ENCODE results near the gene DARS1.

Gene DARS1

DNA sequence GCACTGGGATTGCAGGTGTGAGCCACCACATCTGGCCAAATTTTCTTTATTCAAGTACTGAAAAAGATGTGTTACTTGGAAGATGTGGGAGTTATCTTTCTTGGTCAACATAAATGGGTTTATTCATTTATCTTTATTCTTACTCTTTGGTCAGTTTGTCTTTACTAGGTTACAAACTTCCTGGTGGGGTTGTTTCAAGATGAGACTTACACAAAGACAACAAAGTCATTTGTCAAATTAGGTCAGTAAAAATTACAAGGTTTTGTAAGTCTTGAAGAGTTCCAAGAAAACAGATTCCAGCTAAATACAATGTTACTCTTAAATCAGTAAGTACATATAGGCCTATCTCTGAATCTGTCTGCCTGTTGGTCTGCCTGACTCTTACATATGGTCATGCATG is 48.9 kb downstream of the DARS1 start:
- H3K4me3 ChIP-seq: no peak overlapping the region
- peaks cover 55% of the 10 kb centered on the region for H3K9me3 ChIP-seq
- no peak overlapping the region for H3K4me2 ChIP-seq
- no peak overlapping the region for H3K27ac ChIP-seq
- H3K36me3 ChIP-seq: peaks cover 68% of the 10 kb centered on the region
- no peak for TF ChIP-seq Cebpa-rat (IDR thresholded peaks at IDR 0.05)
- no peaks in the 10 kb centered on the region for H3K27me3 ChIP-seq
- H3K4me1 ChIP-seq: peaks cover 41% of the 10 kb centered on the region
- no peak overlapping the region for H3K9ac ChIP-seq
- H4K20me1 ChIP-seq: no peaks in the 10 kb centered on the region

DNA sequence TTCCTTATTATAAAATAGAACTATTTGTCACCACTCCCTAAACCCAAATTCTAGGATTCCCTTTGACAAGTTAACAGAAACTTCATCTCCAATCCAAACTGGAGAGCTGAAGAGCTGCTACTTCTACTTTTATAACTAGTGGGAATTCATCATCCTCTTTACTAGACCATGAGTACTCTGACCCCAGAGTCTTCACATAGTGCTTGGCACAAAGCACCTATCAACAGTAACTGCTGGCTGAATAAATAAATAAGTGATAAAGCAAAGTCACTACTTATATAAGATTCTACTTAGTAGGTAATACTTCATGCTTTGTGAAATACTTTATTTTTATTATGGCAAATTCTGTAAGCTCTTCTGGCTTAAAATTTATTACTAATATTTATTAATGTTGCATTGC is 49.5 kb downstream of the DARS1 start:
- no peak for TF ChIP-seq Cebpa-rat (IDR thresholded peaks at IDR 0.05)

DNA sequence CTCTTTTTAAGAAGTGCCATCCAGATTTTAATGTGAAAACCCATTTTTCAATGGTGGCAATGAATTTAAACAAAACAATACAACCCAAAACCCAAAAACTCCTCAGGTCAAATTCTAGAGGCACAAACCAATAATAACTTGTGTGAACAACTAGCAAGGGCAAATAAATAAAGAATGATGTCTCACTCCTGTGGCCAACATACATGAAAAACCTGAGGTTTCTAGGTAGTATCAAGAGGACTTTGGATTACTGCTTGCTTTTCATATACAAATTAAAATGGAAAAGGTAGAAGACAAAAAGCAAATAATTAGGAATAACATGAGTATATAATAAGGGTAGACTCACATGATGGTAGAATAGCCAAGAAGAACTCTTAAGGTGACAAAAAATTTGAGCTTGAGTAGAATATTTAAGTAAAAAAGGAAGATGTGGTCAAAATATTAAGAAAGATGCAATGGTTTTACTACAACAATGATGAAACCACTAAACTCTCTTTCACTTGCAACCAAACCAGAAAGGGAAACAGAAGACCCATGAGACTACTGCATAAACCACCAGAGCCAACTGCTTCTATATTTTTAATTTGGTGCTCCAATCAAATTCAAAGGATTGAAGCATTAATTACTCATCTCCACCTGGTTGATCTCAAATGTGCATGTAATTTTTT is 53.5 kb downstream of the DARS1 start:
- no peaks in the 10 kb centered on the region for H4K20me1 ChIP-seq
- H3K27me3 ChIP-seq: no peaks in the 10 kb centered on the region
- H3K9ac ChIP-seq: no peak overlapping the region
- H3K4me3 ChIP-seq: peak overlapping the region; percentile 12; the same call in 1 of the 2 replicates
- peak overlapping the region; percentile 66 for H3K4me2 ChIP-seq
- H3K27ac ChIP-seq: peak overlapping the region; percentile 71
- H3K9me3 ChIP-seq: peaks cover 23% of the 10 kb centered on the region
- H3K4me1 ChIP-seq: peaks cover 47% of the 10 kb centered on the region
- peaks cover 77% of the 10 kb centered on the region for H3K36me3 ChIP-seq
- no peak for TF ChIP-seq Cebpa-rat (IDR thresholded peaks at IDR 0.05)

More for the DNA sequence above, 49.5 kb downstream of the DARS1 start:
- Histone ChIP-seq H4K20me1 (no peaks in the 10 kb centered on the region), H3K4me1 (peaks cover 48% of the 10 kb centered on the region), H3K9ac (no peak overlapping the region), H3K27me3 (no peaks in the 10 kb centered on the region), H3K27ac (no peak overlapping the region), H3K4me3 (no peak overlapping the region), H3K9me3 (peaks cover 50% of the 10 kb centered on the region), H3K4me2 (no peak overlapping the region), H3K36me3 (peaks cover 71% of the 10 kb centered on the region)

DNA sequence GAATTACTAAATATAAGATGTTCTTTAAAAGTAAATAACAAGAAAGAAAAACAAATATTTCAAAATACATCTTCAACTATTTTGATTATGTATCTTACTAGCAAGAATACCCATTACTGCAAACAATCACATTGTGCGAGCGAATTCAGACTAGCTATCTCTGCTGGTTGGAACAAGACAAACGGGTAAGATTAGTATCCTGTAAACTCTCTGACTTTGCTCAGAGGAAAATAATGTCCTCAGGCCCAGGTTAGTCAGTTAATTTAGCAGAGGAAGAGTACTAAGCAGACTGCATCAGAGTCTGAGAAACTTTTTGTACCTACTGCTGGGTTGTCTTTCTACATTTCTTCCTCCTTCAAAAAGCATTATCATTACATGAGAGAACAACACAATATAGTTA is 58.8 kb downstream of the DARS1 start:
- H3K4me2 ChIP-seq: no peak overlapping the region
- TF ChIP-seq Cebpa-rat (IDR thresholded peaks at IDR 0.05): no peak
- H3K36me3 ChIP-seq: peaks cover 74% of the 10 kb centered on the region
- H3K27me3 ChIP-seq: no peaks in the 10 kb centered on the region
- H4K20me1 ChIP-seq: no peaks in the 10 kb centered on the region
- no peak overlapping the region for H3K27ac ChIP-seq
- H3K9me3 ChIP-seq: no peaks in the 10 kb centered on the region
- no peak overlapping the region for H3K9ac ChIP-seq
- no peak overlapping the region for H3K4me3 ChIP-seq
- H3K4me1 ChIP-seq: peaks cover 10% of the 10 kb centered on the region

DNA sequence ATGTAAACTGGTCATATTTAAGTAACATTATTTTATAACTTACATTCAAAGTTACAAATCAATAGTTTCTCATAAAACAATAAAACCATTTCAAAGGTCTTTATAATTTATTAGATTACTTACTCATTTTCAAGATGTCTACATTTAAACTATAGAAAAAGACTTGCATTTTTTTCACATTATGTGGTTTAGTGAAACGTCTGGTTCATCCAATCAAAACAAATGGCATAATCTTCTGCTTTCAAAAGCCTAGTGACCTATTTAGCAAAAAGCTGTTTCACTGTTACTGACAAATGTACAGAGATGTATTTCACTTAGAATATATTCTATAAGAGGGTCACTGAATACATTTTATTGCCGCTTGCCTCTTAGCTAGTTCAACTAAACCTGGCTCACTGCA is 59.9 kb downstream of the DARS1 start:
- no peaks in the 10 kb centered on the region for H4K20me1 ChIP-seq
- H3K36me3 ChIP-seq: peaks cover 68% of the 10 kb centered on the region
- no peak overlapping the region for H3K9ac ChIP-seq
- H3K4me1 ChIP-seq: no peaks in the 10 kb centered on the region
- no peaks in the 10 kb centered on the region for H3K27me3 ChIP-seq
- no peak overlapping the region for H3K4me3 ChIP-seq
- no peaks in the 10 kb centered on the region for H3K9me3 ChIP-seq
- H3K27ac ChIP-seq: no peak overlapping the region
- no peak for TF ChIP-seq Cebpa-rat (IDR thresholded peaks at IDR 0.05)
- H3K4me2 ChIP-seq: no peak overlapping the region

DNA sequence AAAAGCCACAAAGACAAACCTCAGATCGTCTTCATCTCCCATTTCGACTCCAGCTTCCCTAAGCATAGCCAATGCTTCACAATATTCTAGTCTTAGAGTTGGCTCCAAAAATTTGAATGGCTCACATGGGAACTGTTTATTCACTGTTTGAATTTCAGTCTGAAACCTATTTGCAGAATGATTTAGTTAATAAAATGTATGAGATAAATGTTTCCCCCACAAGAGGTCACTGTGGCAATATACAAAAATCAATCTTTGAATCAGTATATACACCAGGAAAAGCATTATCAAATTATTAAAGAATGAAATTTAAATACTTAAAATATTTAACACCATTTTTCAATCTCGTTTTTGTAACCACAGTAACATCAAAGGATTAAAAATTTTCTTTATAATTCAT is 69.2 kb downstream of the DARS1 start:
- Histone ChIP-seq H3K36me3 (peaks cover 48% of the 10 kb centered on the region), H3K27me3 (no peaks in the 10 kb centered on the region), H3K27ac (no peak overlapping the region), H4K20me1 (no peaks in the 10 kb centered on the region), H3K4me3 (no peak overlapping the region), H3K4me2 (no peak overlapping the region), H3K9me3 (no peaks in the 10 kb centered on the region), H3K9ac (no peak overlapping the region), H3K4me1 (no peaks in the 10 kb centered on the region)
- TF ChIP-seq Cebpa-rat (IDR thresholded peaks at IDR 0.05): no peak

DNA sequence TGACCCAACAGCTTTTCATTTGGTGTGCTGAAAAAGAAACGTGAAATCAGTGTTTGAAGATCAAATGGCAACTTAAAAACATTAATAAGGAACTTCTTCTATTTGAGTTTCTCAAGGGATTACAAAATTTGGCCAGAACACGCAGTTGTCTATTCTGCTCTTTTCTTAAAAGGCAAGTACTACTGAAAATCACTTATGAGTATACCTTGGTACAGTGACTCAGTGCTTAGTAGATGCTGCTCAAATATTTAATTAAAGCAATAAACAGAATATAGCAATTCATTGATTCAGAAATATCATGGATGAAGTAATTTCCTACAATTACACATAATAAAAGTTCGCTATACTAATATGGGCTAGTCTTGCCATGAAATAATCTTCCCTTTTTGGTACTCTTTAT is 70.9 kb downstream of the DARS1 start:
- Histone ChIP-seq H3K4me2 (no peak overlapping the region), H3K27me3 (no peaks in the 10 kb centered on the region), H3K9me3 (no peaks in the 10 kb centered on the region), H3K9ac (no peak overlapping the region), H3K36me3 (peaks cover 53% of the 10 kb centered on the region), H3K4me3 (no peak overlapping the region), H4K20me1 (no peaks in the 10 kb centered on the region), H3K4me1 (no peaks in the 10 kb centered on the region), H3K27ac (no peak overlapping the region)
- no peak for TF ChIP-seq Cebpa-rat (IDR thresholded peaks at IDR 0.05)

DNA sequence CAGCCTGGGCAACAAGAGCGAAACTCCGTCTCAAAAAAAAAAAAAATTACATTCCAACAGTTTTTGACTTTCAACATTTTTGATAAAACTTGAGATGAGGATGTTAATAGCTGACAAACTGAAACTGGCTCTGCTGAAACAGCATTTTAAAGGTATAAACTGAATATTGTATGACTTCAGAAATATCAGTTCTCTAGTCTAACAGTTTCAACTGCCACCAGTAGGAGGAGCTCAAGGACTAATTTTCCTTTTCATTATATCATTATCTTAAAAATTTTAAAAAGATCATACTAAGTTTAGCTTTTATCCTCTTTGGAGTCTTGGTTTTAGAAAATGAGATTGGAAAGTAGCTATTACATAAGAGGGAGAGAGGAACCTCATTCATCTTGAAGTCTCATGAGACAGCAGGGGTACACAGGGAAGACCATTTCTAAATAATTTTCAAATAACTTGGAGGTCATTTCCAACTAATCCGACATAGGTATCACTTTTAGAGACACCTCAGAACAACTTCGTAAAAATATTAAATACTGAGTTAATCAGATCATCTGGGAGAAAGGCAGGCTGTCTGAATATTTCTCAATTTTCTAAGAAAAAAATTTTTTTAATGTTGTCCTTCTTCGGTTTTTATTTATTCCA is 71.6 kb downstream of the DARS1 start:
- no peak overlapping the region for H3K27ac ChIP-seq
- no peak overlapping the region for H3K4me2 ChIP-seq
- H3K36me3 ChIP-seq: peaks cover 53% of the 10 kb centered on the region

DNA sequence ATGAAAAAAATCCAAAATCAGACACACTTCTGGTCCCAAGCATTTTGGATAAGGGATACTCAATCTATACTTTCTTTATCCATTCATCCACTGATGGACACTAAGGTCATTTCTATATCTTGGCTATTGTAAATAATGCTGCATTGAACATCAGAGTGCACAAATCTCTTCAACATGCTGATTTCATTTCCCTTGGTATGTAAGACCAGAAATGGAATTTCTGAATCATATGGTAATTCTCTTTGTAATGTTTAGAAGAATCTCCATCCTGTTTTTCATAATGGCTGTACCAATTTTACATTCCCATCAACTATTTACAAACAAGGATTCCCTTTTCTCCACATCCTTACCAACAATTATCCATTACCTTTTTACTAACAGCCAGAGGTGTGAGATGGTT is 75.5 kb downstream of the DARS1 start:
- Histone ChIP-seq H3K4me1 (no peaks in the 10 kb centered on the region), H3K4me2 (no peak overlapping the region), H3K27me3 (no peaks in the 10 kb centered on the region), H3K9ac (no peak overlapping the region), H4K20me1 (no peaks in the 10 kb centered on the region), H3K9me3 (no peaks in the 10 kb centered on the region), H3K36me3 (peaks cover 69% of the 10 kb centered on the region), H3K27ac (no peak overlapping the region), H3K4me3 (no peak overlapping the region)
- TF ChIP-seq Cebpa-rat (IDR thresholded peaks at IDR 0.05): no peak

More for the DNA sequence above, 71.6 kb downstream of the DARS1 start:
- no peak overlapping the region for H3K4me3 ChIP-seq
- no peaks in the 10 kb centered on the region for H3K4me1 ChIP-seq
- no peaks in the 10 kb centered on the region for H3K9me3 ChIP-seq
- no peaks in the 10 kb centered on the region for H4K20me1 ChIP-seq
- TF ChIP-seq Cebpa-rat (IDR thresholded peaks at IDR 0.05): no peak
- no peaks in the 10 kb centered on the region for H3K27me3 ChIP-seq
- H3K9ac ChIP-seq: no peak overlapping the region

DNA sequence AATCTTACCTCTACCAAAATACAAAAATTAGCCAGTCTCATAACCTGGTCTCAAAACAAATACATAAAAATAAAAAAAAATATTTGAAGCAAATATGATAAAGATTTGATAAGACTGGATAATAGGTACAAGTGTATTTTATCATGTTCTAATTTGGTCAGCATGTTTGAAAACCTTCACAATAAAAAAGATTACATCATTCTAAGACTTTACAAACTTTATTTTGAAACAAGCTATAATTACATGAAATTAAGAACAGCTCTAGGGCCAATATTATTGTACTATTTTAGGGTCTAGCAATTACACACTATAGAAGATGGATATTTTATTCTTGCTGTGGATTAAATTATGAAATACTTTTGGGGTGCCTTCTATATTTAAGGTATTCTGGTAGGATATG is 79.7 kb downstream of the DARS1 start:
- no peak overlapping the region for H3K9ac ChIP-seq
- no peaks in the 10 kb centered on the region for H3K9me3 ChIP-seq
- no peaks in the 10 kb centered on the region for H4K20me1 ChIP-seq
- no peak overlapping the region for H3K27ac ChIP-seq
- H3K4me1 ChIP-seq: no peaks in the 10 kb centered on the region
- no peaks in the 10 kb centered on the region for H3K27me3 ChIP-seq
- H3K4me2 ChIP-seq: no peak overlapping the region
- H3K36me3 ChIP-seq: peaks cover 75% of the 10 kb centered on the region
- no peak overlapping the region for H3K4me3 ChIP-seq
- TF ChIP-seq Cebpa-rat (IDR thresholded peaks at IDR 0.05): no peak
